HG03558 (cell line): Measurements from ENCODE around the gene TEX54.
"Not testable (repeated sequence)": the region's sequence is repeated elsewhere in the genome, so short reads cannot be mapped to it uniquely, and the experiment has no call there.

Source experiments
- ATAC-seq: cut with Tn5 transposase; IDR thresholded peaks from one replicate; pipeline ENCODE4 v1.9.1; 2021; ENCODE audit warnings: moderate number of reproducible peaks; ENCODE audit not compliant: unreplicated experiment; ENCODE audit errors: extremely low read depth

TEX54 gene

DNA sequence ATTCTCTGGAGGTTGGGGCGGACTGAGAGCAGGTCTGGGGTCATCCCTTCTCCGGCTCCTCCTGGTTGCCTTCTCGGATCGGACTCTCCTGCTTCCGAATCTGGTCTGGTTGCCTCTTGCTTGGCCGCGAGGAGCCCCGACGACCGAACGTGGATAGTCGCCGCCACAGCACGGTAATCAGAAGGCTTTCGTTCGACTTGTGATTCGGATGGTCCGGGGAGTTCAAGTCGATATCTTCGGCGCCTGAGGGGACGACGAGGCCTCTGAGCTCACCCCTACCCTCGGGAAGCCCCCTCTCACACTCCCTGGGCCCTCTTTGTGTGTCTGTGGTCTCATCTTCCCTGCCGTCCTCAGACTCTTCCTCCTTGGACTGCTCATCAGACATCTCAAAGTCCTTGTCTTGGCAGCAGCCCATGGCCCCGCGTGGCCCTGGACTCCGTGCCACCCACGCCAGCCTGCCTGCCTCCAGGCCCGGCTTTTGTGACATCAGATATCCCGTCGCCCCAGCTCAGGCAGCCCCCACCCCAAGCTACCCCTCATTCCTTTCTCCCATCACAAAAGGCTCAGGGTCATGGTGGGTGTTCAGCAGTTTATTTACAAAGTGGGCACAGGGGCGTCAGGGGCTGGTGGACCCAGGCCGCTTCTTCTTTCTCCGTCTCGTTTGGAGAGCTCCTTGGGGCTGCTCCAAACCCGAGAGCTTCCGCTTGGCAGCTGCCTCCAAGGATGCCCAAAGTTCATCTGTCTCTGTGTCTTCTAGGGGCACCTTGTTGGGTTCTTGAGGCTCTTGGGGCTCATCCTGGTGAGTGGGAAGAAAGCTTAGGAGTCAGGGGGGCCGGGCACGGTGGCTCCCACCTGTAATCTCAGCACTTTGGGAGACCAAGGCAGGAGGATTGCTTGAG lies at the start of gene TEX54:
Gene TEX54 (minus strand): TSS at position 506 of the 899 bp plus-strand sequence.
- ATAC-seq = no peak

- ATAC-seq = no peak
Measured at GRCh38 chr11:62882431-62882749, 49.7 kb upstream of the TEX54 start.

- ATAC-seq = no peak
Measured at GRCh38 chr11:62881579-62882430, 49.2 kb upstream of the TEX54 start.

DNA sequence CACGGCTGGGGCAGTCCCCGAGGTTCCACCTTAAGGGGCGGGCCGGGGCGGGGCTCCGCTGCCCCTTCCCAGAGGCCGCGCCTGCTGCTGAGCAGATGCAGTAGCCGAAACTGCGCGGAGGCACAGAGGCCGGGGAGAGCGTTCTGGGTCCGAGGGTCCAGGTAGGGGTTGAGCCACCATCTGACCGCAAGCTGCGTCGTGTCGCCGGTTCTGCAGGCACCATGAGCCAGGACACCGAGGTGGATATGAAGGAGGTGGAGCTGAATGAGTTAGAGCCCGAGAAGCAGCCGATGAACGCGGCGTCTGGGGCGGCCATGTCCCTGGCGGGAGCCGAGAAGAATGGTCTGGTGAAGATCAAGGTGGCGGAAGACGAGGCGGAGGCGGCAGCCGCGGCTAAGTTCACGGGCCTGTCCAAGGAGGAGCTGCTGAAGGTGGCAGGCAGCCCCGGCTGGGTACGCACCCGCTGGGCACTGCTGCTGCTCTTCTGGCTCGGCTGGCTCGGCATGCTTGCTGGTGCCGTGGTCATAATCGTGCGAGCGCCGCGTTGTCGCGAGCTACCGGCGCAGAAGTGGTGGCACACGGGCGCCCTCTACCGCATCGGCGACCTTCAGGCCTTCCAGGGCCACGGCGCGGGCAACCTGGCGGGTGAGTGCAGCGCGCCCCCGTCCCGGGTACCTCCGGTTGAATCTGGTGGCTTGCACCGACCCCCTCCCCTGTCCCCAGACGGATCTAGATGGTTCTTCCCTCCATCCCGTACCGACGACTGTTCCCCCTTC lies 48.4 kb upstream of the TEX54 start, which contains the start of gene SLC3A2:
Gene SLC3A2 (plus strand): TSS at position 94 of the 776 bp plus-strand sequence. CDS start 128 bp downstream, at position 222.
- ATAC-seq = no peak

GRCh38 chr11:62880231-62880802 lies 47.7 kb upstream of the TEX54 start:
- ATAC-seq = no peak

DNA sequence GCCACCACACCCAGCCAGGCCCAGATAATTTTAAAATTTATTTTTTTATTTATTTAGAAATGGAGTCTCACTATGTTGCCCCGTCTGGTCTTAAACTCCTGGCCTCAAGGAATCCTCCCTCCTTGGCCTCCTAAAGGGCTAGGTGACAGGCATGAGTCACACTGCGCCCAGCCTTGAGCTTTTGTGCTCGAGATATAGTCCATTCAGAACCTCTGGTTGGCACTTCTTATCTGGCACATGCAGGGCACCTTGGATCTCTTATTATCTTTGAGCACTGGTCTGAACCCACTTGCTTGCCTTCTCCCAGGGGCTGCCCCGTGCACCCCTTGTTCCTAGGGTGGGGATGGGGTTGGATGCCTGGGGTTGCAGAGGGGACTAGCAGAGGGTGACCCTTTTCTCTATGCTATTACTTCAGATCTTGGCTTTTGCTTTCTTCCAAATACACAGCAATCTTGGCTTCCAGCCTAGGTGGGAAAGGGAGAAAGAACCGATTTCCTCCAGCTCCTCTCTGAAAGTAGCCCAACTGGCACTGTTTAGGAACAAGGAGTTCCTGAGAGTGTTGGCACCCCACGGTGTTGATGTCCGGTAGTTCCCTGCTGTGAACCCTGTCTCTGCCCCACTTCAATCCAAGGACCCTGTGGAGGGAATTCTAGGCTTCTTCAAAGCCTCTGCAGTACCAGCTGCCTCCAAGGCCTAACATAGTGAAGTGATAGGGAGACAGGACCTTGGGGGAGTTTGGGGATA lies 46.8 kb upstream of the TEX54 start:
- no peak for ATAC-seq

DNA sequence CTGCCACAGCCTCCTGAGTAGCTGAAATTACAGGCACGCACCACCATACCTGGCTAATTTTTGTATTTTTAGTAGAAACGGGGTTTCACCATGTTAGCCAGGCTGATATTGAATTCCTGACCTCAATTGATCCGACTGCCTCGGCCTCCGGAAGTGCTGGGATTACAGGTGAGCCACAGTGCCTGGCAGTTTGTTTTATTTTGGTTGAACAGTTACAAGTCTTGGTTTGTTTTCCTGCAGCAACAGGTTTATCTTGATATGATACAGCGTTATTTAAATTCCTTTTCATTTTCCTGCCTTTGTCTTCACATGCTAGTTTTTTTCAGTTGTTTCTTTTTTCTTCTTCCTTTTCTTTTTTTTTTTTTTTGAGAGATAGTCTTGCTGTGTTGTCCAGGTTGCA lies 44.1 kb upstream of the TEX54 start:
- no peak for ATAC-seq

DNA sequence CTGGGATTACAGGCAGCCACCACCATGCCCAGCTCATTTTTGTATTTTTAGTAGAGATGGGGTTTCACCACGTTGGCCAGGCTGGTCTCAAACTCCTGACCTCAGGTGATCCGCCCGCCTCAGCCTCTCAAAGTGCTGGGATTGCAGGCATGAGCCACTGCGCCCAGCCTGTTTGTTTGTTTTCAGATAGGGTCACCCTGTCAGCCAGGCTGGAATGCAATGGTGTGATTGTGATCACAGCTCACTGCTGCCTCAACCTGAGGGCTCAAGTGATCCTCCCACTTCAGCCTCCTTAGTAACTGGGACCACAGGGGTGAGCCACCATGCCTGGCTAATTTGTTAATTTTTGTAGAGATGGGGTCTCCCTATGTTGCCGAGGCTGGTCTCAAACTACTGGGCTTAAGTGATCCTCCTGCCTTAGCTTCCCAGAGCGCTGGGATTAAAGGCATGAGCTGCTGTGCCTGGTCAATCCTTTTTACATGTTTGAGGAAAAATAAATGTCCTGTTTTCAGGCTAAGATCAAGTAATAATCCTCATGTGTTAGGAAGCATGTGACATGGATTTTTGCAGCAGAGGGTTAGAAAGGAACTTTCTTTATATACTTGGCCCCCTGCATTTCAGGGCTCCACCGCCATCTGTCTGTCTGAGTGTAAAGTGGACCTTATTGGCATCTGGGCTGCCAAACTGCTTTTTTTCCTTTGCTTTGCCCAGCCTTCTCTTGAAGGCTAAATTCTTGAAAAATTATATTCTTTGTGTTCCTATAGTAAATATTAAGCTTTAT lies 43.2 kb upstream of the TEX54 start:
- ATAC-seq = no peak

GRCh38 chr11:62874851-62875250 lies 42.2 kb upstream of the TEX54 start:
- ATAC-seq = no peak

DNA sequence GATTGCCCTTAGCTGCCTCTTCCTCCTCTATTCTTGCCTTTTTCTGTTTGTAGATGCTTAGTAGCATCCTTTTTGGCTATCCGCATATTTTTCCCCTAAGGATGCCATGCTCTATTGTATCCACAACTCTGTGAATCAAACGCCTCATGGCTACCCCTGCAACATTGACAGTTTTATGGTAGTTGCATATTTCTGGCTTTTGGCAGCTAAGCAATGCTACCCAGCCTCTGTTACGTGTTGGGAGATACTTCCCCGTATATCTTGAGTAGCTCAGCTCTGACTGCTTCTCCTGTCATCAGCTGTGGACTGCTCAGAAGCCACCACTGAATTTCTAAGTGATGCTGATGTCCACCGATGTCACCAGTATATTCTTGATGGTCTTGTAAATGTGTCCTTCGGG lies 33.0 kb upstream of the TEX54 start:
- ATAC-seq = no peak

DNA sequence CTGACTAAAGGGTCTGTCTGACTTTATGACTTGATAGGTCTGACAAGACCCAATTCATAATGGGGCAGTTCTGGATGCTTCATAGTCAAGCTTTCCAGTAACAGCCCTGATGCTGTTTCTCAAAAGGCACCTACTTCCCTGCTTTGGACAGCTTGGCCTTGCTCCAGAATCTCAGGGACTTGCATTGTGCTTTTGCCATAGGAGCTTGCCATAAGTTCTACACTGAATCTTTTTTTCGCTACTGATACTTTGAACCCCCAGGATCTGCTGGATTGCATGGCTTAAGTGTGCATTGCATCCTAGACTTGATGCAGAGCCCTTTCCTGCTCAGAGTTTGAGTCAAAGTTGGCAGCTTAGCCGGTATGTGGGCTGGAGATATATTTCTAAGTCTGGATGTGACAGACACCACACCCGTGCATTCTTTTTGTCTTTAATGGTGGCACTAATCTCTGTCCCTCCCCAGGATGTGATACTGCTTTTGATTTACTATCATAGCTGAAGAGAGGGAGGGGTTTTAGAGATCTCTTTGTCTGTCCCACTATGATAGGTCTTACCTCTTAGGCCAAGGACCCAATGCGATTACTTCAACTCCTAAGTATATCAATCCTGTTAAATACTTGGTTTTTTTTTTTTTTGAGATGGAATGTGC lies 31.2 kb upstream of the TEX54 start:
- ATAC-seq = no peak

DNA sequence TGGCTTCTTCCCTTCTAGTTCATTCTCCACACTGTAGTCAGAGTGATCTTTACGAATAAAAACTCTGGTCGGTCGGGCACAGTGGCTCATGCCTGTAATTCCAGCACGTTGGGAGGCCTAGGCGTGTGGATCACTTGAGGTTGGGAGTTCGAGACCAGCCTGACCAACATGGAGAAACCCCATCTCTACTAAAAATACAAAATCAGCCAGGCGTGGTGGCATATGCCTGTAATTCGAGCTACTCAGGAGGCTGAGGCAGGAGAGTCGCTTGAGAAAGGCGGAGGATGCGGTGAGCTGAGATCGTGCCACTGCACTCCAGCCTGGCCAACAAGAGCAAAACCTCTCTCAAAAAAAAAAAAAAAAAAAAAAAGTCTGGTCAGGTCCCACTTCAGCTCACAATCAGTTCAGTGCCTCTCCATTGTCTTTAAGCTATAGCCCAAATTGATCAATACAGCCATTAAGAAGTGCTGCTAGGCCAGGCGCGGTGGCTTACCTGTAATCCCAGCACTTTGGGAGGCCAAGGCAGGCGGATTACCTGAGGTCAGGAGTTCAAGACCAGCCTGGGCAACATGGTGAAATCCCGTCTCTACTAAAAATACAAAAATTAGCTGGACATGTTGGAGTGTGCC lies 29.0 kb upstream of the TEX54 start:
- ATAC-seq = not testable (repeated sequence)

GRCh38 chr11:62860835-62861563 lies 28.4 kb upstream of the TEX54 start:
- no peak for ATAC-seq

DNA sequence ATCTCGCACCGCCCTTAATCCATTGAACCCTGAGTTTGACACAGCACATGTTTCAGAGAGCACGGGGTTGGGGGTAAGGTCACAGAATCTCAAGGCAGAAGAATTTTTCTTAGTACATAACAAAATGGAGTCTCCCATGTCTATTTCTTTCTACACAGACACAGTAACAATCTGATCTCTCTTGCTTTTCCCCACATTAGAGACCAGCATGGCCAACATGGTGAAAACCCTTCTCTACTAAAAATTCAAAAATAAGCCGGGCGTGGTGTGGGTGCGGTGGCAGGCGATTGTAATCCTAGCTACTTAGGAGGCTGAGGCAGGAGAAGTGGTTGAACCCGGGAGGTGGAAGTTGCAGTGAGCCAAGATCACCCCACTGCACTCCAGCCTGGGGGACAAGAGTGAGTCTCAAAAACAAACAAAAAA lies 26.7 kb upstream of the TEX54 start:
- ATAC-seq = not testable (repeated sequence)

- ATAC-seq = no peak
Measured at GRCh38 chr11:62858201-62858600, 25.6 kb upstream of the TEX54 start.

DNA sequence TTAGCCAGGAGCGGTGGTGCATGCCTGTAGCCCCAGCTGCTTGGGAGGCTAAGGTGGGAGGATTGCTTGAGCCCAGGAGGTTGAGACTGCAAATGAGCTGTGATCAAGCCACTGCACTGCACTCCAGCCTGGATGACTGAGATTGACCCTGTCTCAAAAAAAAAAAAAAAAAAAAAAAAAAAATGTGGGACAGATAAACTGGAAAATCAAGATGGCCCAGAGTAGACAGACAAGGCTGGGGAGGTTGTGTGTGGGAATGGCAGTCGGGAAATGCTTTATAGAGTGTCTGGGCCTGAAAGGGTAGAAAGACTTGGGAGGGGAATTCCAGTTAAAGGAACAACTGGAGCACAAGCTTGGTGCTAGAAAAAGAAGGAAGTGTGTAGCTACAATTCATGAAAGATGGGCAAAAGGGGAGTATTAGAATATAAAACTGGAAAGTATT lies 24.9 kb upstream of the TEX54 start:
- ATAC-seq = no peak

GRCh38 chr11:62856333-62856895 lies 23.8 kb upstream of the TEX54 start:
- ATAC-seq = no peak
